ENCODE measurements around the gene TMPRSS6.

DNA sequence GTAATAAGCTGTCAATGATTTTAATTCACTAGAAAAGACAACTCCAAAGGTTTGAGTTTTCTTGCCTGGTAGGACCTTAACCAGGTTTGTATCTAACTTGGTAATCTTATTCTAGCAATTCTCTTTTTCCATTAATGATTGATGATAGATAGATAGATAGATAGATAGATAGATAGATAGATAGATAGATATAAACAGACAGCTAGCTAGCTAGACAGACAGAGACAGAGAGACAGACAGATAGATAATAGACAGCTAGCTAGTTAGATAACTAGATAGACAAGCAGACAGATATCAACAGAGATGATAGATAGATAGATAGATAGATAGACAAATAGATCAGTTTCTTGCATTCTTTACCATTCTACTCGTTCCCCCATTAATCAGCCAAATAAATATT is 15.3 kb downstream of the TMPRSS6 start:
- TF ChIP-seq YY1 (IDR thresholded peaks at IDR 0.05; ENCODE audit: insufficient read depth, insufficient read length) (no peak), ZNF274 (IDR thresholded peaks at IDR 0.05; ENCODE audit: low read depth, low read length) (no peak)

Measured in NT2/D1 (cell line).